Lower leg skin (tissue), 3 donors: ENCODE measurements around the gene F2RL3.
"Not testable (repeated sequence)": the region's sequence is repeated elsewhere in the genome, so short reads cannot be mapped to it uniquely, and the experiment has no call there.

Experiments used
- POLR2A ChIP-seq, 2 donors: fragments of 450-650 bp; IDR thresholded peaks; one replicate each; pipeline ENCODE4 v1.6.1; 2016 to 2017; ENCODE audit warnings: antibody characterized with exemption in 2 of 2, mild to moderate bottlenecking in 1 of 2, moderate library complexity in 1 of 2
- TF ChIP-seq, protein P1 (sequence below), 3 donors: fragments of 450-650 bp; IDR thresholded peaks; one replicate each; pipeline ENCODE4 v1.5.1; 2016; ENCODE audit warnings: antibody characterized with exemption in 3 of 3, mild to moderate bottlenecking in 3 of 3, moderate library complexity in 2 of 3

DNA sequence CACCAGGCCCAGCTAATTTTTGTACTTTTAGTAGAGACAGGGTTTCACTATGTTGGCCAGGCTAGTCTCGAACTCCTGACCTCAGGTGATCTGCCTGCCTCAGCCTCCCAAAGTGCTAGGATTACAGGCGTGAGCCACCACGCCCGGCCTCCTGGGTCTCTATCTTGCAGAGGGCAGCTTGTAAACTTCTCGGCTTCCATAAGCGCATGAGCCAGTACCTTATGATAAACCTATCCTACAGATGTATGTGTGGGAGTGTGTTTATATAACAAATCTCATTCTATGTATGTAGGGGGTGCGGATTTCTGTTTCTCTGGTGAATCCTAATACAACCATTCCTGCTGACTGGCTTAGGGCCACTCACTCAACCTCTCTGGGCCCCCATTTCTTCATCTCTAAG lies 51.3 kb downstream of the F2RL3 start:
- not testable (repeated sequence) for TF ChIP-seq POLR2A (IDR thresholded peaks at IDR 0.05)
- TF ChIP-seq, protein P1, sequence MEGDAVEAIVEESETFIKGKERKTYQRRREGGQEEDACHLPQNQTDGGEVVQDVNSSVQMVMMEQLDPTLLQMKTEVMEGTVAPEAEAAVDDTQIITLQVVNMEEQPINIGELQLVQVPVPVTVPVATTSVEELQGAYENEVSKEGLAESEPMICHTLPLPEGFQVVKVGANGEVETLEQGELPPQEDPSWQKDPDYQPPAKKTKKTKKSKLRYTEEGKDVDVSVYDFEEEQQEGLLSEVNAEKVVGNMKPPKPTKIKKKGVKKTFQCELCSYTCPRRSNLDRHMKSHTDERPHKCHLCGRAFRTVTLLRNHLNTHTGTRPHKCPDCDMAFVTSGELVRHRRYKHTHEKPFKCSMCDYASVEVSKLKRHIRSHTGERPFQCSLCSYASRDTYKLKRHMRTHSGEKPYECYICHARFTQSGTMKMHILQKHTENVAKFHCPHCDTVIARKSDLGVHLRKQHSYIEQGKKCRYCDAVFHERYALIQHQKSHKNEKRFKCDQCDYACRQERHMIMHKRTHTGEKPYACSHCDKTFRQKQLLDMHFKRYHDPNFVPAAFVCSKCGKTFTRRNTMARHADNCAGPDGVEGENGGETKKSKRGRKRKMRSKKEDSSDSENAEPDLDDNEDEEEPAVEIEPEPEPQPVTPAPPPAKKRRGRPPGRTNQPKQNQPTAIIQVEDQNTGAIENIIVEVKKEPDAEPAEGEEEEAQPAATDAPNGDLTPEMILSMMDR (IDR thresholded peaks at IDR 0.05) = not testable (repeated sequence)
